PC-3 (cell line): Measurements from ENCODE around the gene STON1. TPM values are rescaled to one million over a fixed set of nuclear protein-coding genes. Genes with fewer than 3 reads are reported as not detected.

Source experiments
- ATAC-seq: fragments of 200-7000 bp; cut with Tn5 transposase; 2 replicates; pipeline ENCODE4 v1.9.1; 2020; ENCODE audit warnings: mild to moderate bottlenecking, moderate library complexity
- BruUV-seq: library from RNA; stranded (reverse); fragments of 400-500 nt; replicated peaks from 2 replicates; lab custom pipeline; 2021; lab: Mats Ljungman, UMichigan
- CTCF ChIA-PET: fragments of 300-600 bp; sonication (Branson Sonifier 250); formaldehyde crosslinking; loops from one replicate; lab custom pipeline; 2022; ENCODE audit warnings: antibody characterized with exemption; lab: Charles Lee
- POLR2A ChIA-PET: fragments of 300-600 bp; sonication (Branson Sonifier 250); formaldehyde crosslinking; loops from one replicate; lab custom pipeline; 2022; ENCODE audit warnings: antibody characterized with exemption; ENCODE audit not compliant: unreplicated experiment; lab: Charles Lee
- DNase-seq: peaks from one replicate; pipeline ENCODE4 v3.0.0-alpha.2; 2015
- H2AFZ ChIP-seq: fragments of 300-600 bp; sonication (generic); 2 replicates; pipeline ENCODE4 v1.6.0; 2016; ENCODE audit warnings: antibody characterized with exemption, low read length
- H3F3A ChIP-seq: fragments of 300-600 bp; sonication (generic); one replicate; pipeline ENCODE4 v1.6.0; 2017; ENCODE audit warnings: antibody characterized with exemption, low read length, control low read depth, mild to moderate bottlenecking; ENCODE audit not compliant: unreplicated experiment
- H3K27ac ChIP-seq: fragments of 300-600 bp; sonication (generic); 2 replicates; pipeline ENCODE4 v1.5.1; 2016; ENCODE audit warnings: mild to moderate bottlenecking, low read length
- H3K27me3 ChIP-seq: fragments of 300-600 bp; sonication (generic); 2 replicates; pipeline ENCODE4 v1.6.1; 2016; ENCODE audit warnings: low read length, mixed read lengths
- H3K36me3 ChIP-seq: fragments of 300-600 bp; sonication (generic); 2 replicates; pipeline ENCODE4 v1.6.1; 2016; ENCODE audit warnings: low read depth, mixed run types, low read length, mixed read lengths
- H3K4me1 ChIP-seq: fragments of 300-600 bp; sonication (generic); 2 replicates; pipeline ENCODE4 v1.5.1; 2016; ENCODE audit warnings: low read length; ENCODE audit not compliant: insufficient read depth
- H3K4me2 ChIP-seq: fragments of 300-600 bp; sonication (generic); 2 replicates; pipeline ENCODE4 v1.6.0; 2016; ENCODE audit warnings: low read length
- H3K4me3 ChIP-seq: fragments of 300-600 bp; sonication (generic); 2 replicates; pipeline ENCODE4 v1.5.1; 2016; ENCODE audit warnings: mild to moderate bottlenecking, low read length, mixed read lengths
- H3K79me2 ChIP-seq: fragments of 300-600 bp; sonication (generic); 2 replicates; pipeline ENCODE4 v1.6.1; 2017; ENCODE audit warnings: low read length, mixed read lengths
- H3K9ac ChIP-seq: fragments of 300-600 bp; sonication (generic); 2 replicates; pipeline ENCODE4 v1.6.0; 2016; ENCODE audit warnings: mild to moderate bottlenecking, low read length
- H3K9me2 ChIP-seq: fragments of 300-600 bp; sonication (generic); replicated peaks from 2 replicates; pipeline ENCODE4 v1.6.1; 2016; ENCODE audit warnings: mixed run types, low read length, mixed read lengths
- H3K9me3 ChIP-seq: fragments of 300-600 bp; sonication (generic); 2 replicates; pipeline ENCODE4 v1.6.1; 2016; ENCODE audit warnings: low read length, mixed read lengths
- H4K20me1 ChIP-seq: fragments of 300-600 bp; sonication (generic); 2 replicates; pipeline ENCODE4 v1.6.1; 2016; ENCODE audit warnings: low read length, mixed read lengths
- CTCF ChIP-seq: fragments of 300-600 bp; sonication (generic); conservative IDR thresholded peaks from 2 replicates; pipeline ENCODE4 v1.5.1; 2017; ENCODE audit warnings: antibody characterized with exemption, low read depth, mild to moderate bottlenecking, low read length
- EZH2 ChIP-seq: fragments of 300-600 bp; sonication (generic); IDR thresholded peaks from one replicate; pipeline ENCODE4 v1.6.1; 2017; ENCODE audit warnings: antibody characterized with exemption, mild to moderate bottlenecking, low read length; ENCODE audit not compliant: unreplicated experiment
- EZH2phosphoT487 ChIP-seq: fragments of 300-600 bp; sonication (generic); IDR thresholded peaks from 2 replicates; pipeline ENCODE4 v1.6.1; 2018; ENCODE audit warnings: mild to moderate bottlenecking, antibody characterized with exemption, low read length, borderline replicate concordance
- intact Hi-C: fragments of 100-400 bp; cut with micrococcal nuclease; formaldehyde crosslinking; loops from 2 replicates; pipeline ENCODE4 v1.9.0; 2023
- total RNA-seq: library from RNA; depleted of rRNA; stranded (reverse); fragments of >200 nt; gene quantifications from 2 replicates; pipeline ENCODE4 v1.2.3, GENCODE V29; 2014

Gene STON1
- total RNA-seq, 1 experiment from 2014 or later: 1.2 TPM

GRCh38 chr2:48508461-48509124 is 21.4 kb upstream of the STON1 start:
- peaks cover 12% of the 10 kb centered on the region; the same call in 1 of the 2 replicates for H3K36me3 ChIP-seq
- no peak overlapping the region for H3K4me3 ChIP-seq
- H3K9me3 ChIP-seq: no peaks in the 10 kb centered on the region
- 0 out of 2 replicates have a peak overlapping the region, but pooled peaks have one; percentile 8 for H3K4me2 ChIP-seq
- TF ChIP-seq CTCF: no peak
- TF ChIP-seq EZH2phosphoT487: no peak
- no peak for TF ChIP-seq EZH2
- intact Hi-C loops: no loop called here
- CTCF ChIA-PET: no interaction called here
- peaks cover 25% of the 10 kb centered on the region for H3K4me1 ChIP-seq
- H3K27ac ChIP-seq: peak overlapping the region; percentile 38
- H3K27me3 ChIP-seq: no peaks in the 10 kb centered on the region
- peak overlapping the region; percentile 13; the same call in 1 of the 2 replicates for H2AFZ ChIP-seq
- ATAC-seq (peak; percentile 23), DNase-seq (peak; percentile 21)
- H3F3A ChIP-seq: no peaks in the 10 kb centered on the region
- POLR2A ChIA-PET: no interaction called here
- no peak overlapping the region for H3K9ac ChIP-seq
- H4K20me1 ChIP-seq: no peaks in the 10 kb centered on the region
- H3K79me2 ChIP-seq: no peaks in the 10 kb centered on the region
- H3K9me2 ChIP-seq: no peaks in the 10 kb centered on the region
- BruUV-seq: no TSS peak

GRCh38 chr2:48510329-48510728 is 19.6 kb upstream of the STON1 start:
- intact Hi-C loops: loop anchor here (1.0 to 2.0 kb wide), 2 partner anchors 20 to 79 kb away; partner anchors contain the start of gene STON1
- Histone ChIP-seq H3K4me3 (no peak overlapping the region), H3K9me3 (no peaks in the 10 kb centered on the region), H3K27me3 (no peaks in the 10 kb centered on the region), H3K4me2 (peak overlapping the region; percentile 20; the same call in 1 of the 2 replicates), H3K4me1 (peaks cover 25% of the 10 kb centered on the region), H3F3A (no peaks in the 10 kb centered on the region), H3K27ac (peak overlapping the region; percentile 55), H3K9ac (no peak overlapping the region), H3K36me3 (peaks cover 12% of the 10 kb centered on the region; the same call in 1 of the 2 replicates), H4K20me1 (no peaks in the 10 kb centered on the region), H3K9me2 (no peaks in the 10 kb centered on the region), H3K79me2 (no peaks in the 10 kb centered on the region), H2AFZ (peak overlapping the region; percentile 37; the same call in 1 of the 2 replicates)
- ChIA-PET POLR2A (interaction anchor here (0.5 to 0.7 kb wide), 3 partner anchors 37 to 291 kb away, joined by 4 to 6 read pairs (median 4); no protein-coding TSS in a partner anchor), CTCF (no interaction called here)
- no TSS peak for BruUV-seq
- ATAC-seq: peak; percentile 97
- DNase-seq: peak; percentile 57
- TF ChIP-seq CTCF: no peak
- TF ChIP-seq EZH2phosphoT487: no peak
- no peak for TF ChIP-seq EZH2
